ENCODE data around the gene MAPK12.
A peak's percentile ranks its signal among the peaks of the same experiment; 100 is the strongest.

The MAPK12 gene

DNA sequence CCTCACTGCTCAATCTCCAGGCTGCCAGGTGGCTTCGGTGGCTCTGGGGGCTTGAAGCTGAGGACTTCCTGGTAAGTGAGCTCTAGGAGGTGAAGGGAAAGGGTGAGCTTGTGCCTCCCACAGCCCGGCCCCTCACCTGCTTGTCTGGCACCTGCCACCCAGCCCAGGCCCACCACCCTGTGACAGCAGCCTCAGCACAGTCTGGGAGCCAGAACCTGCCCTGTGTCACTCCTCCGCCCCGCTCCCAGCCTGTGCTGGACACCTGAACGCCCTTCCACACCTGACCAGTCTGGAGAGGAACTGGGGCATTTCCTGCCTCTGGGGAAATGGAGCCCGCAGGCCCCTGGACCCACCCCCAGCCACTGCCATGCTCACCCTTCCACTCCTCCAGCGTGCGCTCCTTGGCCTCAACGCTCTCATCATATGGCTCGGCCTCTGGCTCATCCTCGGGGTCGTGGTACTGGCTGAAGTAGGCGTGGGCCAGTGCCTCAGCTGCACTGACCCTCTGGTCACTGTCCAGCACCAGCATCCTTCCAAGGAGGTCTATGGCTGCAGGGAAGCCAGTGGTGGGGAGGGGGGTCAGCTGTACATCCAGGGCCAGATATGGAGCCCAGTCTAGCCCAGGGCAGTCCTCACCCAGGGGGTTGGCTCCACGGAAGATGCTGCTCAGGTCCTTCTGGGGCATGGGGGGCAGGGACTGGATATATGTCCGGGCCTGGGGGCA lies 3.6 kb upstream of the MAPK12 start:
- H3K4me3 ChIP-seq (ENCODE audit: low read depth, low read length), result no peak overlapping the region
- TF ChIP-seq, protein P1, sequence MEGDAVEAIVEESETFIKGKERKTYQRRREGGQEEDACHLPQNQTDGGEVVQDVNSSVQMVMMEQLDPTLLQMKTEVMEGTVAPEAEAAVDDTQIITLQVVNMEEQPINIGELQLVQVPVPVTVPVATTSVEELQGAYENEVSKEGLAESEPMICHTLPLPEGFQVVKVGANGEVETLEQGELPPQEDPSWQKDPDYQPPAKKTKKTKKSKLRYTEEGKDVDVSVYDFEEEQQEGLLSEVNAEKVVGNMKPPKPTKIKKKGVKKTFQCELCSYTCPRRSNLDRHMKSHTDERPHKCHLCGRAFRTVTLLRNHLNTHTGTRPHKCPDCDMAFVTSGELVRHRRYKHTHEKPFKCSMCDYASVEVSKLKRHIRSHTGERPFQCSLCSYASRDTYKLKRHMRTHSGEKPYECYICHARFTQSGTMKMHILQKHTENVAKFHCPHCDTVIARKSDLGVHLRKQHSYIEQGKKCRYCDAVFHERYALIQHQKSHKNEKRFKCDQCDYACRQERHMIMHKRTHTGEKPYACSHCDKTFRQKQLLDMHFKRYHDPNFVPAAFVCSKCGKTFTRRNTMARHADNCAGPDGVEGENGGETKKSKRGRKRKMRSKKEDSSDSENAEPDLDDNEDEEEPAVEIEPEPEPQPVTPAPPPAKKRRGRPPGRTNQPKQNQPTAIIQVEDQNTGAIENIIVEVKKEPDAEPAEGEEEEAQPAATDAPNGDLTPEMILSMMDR (conservative IDR thresholded peaks at IDR 0.05; ENCODE audit: low read depth, low read length), result no peak
- no peak for DNase-seq (ENCODE audit: low read depth)

DNA sequence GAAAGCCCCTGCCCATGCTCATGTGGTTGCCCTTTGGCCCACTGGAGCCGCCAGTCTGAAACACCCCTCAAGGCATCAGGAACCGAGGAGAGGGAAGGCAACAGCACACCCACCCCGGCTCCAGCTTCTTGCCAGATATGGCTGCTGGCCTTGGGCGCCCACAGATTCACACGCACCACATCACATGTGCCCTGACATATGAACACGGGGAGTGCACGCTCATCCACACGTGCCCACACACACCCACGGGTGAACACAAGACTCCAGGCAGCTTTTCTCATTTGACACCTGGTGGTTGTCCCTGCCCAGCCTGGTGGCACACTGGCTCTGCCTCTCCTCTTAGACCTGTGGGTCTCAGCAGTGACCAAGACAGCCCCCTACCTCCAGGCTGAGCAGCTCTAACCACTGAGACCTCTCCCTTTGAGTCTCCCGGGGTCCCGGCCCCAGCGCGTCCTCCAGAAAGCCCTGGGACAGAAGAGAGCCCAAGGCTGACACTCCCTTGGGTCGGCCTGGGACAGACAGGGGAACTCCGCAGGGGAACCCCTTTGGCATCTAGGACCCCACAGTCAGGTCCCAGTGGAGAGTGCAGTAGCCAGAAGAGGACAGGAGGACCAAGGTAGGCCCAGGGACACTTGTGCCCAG lies 2.7 kb upstream of the MAPK12 start:
- no peak overlapping the region for H3K4me3 ChIP-seq (ENCODE audit: low read depth, low read length)
- TF ChIP-seq, protein P1 (conservative IDR thresholded peaks at IDR 0.05; ENCODE audit: low read depth, low read length), result no peak
- DNase-seq (ENCODE audit: low read depth), result no peak

DNA sequence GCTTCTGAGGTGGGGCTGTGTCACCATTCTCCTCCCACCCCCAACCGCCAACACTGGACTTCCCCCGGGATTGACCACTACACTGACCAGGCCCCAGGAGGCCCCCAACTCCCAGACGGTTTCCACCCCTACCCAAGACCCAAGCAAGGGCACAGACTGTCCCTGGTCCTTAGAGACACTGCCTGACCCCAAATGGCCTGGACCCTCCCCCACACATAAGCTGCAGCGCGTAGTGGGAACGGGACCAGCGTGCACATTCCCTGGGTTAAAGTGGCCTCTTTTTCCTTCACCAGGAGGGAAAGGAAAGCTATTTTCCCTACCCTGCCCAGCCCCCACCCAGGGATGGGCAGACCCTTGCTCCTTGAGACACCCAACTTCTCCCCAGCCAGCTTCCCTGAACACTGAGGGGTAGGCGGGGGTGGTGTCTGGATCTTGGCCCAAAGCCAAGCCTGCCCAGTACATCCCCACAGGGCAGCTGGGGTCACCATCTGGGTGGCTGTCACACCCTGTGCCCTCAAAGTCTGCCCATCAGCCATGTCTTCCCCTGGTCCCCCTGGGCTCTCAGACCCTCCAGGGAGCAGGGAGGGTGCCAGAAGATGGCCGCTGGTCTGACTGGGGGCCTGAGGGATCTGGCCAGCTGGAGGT lies 1.6 kb upstream of the MAPK12 start:
- no peak for DNase-seq (ENCODE audit: low read depth)
- no peak overlapping the region for H3K4me3 ChIP-seq (ENCODE audit: low read depth, low read length)
- TF ChIP-seq, protein P1 (conservative IDR thresholded peaks at IDR 0.05; ENCODE audit: low read depth, low read length), result no peak

DNA sequence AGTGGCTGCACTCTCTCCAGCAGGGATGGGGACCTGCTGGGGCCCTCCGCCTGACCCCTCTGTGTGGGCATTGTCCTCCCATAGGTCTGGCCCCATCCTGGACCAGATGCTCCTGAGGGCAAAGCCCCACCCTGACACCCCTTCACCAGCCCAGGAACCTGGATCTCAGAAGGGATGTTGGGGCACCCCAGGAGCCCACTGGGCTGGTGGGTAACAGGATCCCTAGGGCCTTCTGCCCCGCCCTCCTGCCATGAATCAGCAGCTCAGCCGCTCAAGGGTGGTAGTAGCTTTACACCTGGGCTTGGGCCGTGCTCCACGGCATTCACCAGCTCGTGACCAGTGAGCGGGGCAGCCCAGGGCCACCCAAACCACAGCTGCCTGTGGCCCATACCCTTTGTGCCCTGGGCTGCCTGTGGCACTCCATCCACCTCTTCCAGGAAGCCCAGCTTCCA lies 1.0 kb upstream of the MAPK12 start:
- TF ChIP-seq, protein P1 (conservative IDR thresholded peaks at IDR 0.05; ENCODE audit: low read depth, low read length), result no peak
- DNase-seq (ENCODE audit: low read depth), result no peak
- no peak overlapping the region for H3K4me3 ChIP-seq (ENCODE audit: low read depth, low read length)

DNA sequence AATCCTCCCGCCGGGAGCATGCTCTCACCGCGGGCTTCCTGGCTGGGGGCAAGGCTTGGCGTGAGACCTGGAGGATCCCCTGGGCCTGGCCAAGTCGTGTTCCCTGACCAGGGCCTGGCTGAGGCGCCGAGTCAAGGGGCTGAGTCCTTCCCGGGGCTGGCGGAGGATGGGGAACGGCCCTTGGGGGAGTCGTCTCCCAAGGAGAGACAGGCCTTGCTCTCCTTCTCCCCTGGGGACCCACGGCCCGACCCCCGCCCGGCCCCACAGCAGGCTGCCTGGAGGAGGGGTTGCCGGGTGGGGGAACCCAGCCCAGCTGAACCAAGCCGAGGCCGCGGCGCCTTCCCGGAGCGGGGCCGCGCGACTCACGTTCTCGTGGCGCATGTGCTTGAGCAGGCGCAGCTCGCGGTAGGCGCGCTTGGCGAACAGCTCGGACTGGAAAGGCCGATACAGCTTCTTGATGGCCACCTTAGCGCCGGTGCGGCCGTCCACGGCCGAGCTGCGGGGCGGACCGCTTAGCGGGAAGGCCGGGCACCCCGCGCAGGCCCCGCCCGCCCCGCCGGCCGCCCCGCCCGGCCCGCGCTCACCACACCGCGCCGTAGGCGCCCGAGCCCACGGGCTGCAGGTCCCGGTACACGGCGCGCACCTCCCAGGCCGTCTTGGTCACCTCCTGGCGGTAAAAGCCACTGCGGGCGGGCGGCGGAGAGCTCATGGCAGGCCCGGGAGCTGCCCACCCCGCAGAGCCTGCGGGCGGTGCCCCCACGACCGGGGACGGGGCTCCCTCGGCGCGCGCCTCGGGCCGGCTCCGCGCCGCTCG lies 475 bp downstream of the MAPK12 start:
- peak overlapping the region; percentile 67 for H3K4me3 ChIP-seq (ENCODE audit: low read depth, low read length)
- DNase-seq (ENCODE audit: low read depth), result peak; percentile 80
- TF ChIP-seq, protein P1 (conservative IDR thresholded peaks at IDR 0.05; ENCODE audit: low read depth, low read length), result no peak

DNA sequence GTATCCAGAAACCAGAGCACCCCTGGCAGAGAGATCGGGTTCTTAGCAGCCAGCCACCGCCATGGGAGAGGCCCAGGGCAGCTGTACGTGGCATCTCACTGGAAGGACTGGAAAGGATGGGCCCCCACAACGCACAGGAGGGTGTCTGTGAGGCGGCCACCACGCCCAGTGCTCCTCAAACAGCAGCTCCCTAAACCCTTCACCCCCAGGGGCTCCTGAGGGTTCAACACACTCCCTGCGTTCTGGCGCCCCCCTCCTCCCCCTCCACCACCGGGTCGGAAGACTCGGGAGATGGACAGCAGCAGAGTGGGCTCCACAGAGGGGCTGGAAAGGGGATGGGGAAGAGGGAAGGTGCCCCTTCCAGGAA lies 1.1 kb downstream of the MAPK12 start:
- TF ChIP-seq, protein P1 (conservative IDR thresholded peaks at IDR 0.05; ENCODE audit: low read depth, low read length), result no peak
- peak overlapping the region; percentile 67 for H3K4me3 ChIP-seq (ENCODE audit: low read depth, low read length)
- DNase-seq (ENCODE audit: low read depth), result no peak

All from choroid plexus epithelial cell (primary cell).